Measurements from ENCODE around the gene SLC47A2. TPM values are rescaled to one million over a fixed set of nuclear protein-coding genes. Genes with fewer than 3 reads are reported as not detected.
A peak's percentile ranks its signal among the peaks of the same experiment; 100 is the strongest.

Gene SLC47A2
- total and polyA plus RNA-seq, 2 of the 13 experiments (the other 11 are each of a cell fraction or from before 2014, with no cell fraction given) = 0.04 TPM; not detected in 1

DNA sequence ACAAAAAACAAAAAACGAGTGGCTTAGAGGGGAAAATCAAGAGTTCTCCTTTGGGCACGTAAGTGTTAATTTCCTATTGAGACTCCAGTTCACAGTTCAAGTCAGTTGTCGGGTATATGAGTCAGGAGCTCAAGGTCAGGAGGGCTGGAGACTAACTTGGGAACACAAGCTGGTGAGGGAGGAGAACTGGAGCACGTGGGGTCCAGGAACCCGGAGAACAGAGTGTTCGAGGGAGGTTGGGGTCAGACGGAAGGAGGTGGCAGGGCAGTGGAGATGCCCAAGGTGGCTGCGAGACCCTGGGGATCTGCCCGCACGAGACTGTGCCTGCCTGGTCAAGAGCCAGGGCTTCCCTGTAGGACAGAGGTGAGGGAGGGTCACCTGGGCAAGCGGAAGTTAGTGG, 19.7 kb upstream of the SLC47A2 start:
- no peaks in the 10 kb centered on the region for H4K20me1 ChIP-seq (ENCODE audit: insufficient read depth, low read length)
- in situ Hi-C loops (cut with HindIII; ENCODE audit: extremely low pct_ligation_motif_present, low pct_unique_long_range_greater_than_20kb) (no loop called here), intact Hi-C loops (cut with micrococcal nuclease; ENCODE audit: unreplicated experiment) (no loop called here)
- ChIA-PET CTCF (ENCODE audit: low intra/inter-chr PET ratio, low total read pairs) (no interaction called here), POLR2A (interaction anchor here (0.8 to 4.0 kb wide), 3 partner anchors 9 to 88 kb away, joined by 3 to 21 read pairs (median 3); partner anchors contain the start of gene ALDH3A2)
- no TSS peak for BruUV-seq (replicated peaks)
- H3K36me3 ChIP-seq (replicated peaks in 1 of 2; ENCODE audit: control insufficient read depth in 1 of 2, insufficient read depth in 2 of 2, low read length in 2 of 2) = no peaks in the 10 kb centered on the region
- no peaks in the 10 kb centered on the region for H3K79me2 ChIP-seq (ENCODE audit: insufficient read depth, low read length)
- H3K27me3 ChIP-seq (ENCODE audit: control insufficient read depth in 1 of 2, insufficient read depth in 2 of 2, low read length in 2 of 2) = no peaks in the 10 kb centered on the region; a peak in 1 of 5 replicates
- 36% methylated on average over 11 of the region's 11 CpGs for WGBS (ENCODE audit: low lambda C conversion rate)
- no peak overlapping the region for H3K4me3 ChIP-seq (replicated peaks in 1 of 3; ENCODE audit: insufficient read depth in 1 of 3, low read depth in 2 of 3, low read length in 3 of 3)
- no peak overlapping the region for H3K9ac ChIP-seq (ENCODE audit: insufficient read depth, low read depth, low read length)
- no peak overlapping the region; the same call in 1 of the 2 replicates for H3K4me2 ChIP-seq (ENCODE audit: low read depth, low read length)
- FAIRE-seq (peak; percentile 56), DNase-seq (ENCODE audit: low spot score) (no peak), ATAC-seq (no peak)
- no peak overlapping the region for H2AFZ ChIP-seq (ENCODE audit: low read length)
- peaks cover 81% of the 10 kb centered on the region for H3K4me1 ChIP-seq (ENCODE audit: insufficient read depth, low read length)
- no peaks in the 10 kb centered on the region for H3K9me3 ChIP-seq (ENCODE audit: low read length)
- H3K27ac ChIP-seq (ENCODE audit: extremely low read length, insufficient read depth, low read length) = no peak overlapping the region
- peak; percentile 65; the same call in 1 of the 2 replicates for TF ChIP-seq NRL (CRISPR knock-in tag; IDR thresholded peaks at IDR 0.05; ENCODE audit: borderline replicate concordance)
- TF ChIP-seq FOSL1 (CRISPR knock-in tag; IDR thresholded peaks at IDR 0.05; ENCODE audit: borderline replicate concordance) = 0 out of 2 replicates have a peak, but pooled peaks have one; percentile 20
- TF ChIP-seq, protein P1, sequence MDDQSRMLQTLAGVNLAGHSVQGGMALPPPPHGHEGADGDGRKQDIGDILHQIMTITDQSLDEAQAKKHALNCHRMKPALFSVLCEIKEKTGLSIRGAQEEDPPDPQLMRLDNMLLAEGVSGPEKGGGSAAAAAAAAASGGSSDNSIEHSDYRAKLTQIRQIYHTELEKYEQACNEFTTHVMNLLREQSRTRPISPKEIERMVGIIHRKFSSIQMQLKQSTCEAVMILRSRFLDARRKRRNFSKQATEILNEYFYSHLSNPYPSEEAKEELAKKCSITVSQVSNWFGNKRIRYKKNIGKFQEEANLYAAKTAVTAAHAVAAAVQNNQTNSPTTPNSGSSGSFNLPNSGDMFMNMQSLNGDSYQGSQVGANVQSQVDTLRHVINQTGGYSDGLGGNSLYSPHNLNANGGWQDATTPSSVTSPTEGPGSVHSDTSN (CRISPR knock-in tag; IDR thresholded peaks at IDR 0.05; ENCODE audit: borderline replicate concordance) = no peak
- TF ChIP-seq ZNF652 (CRISPR knock-in tag; IDR thresholded peaks at IDR 0.05; ENCODE audit: borderline replicate concordance, low read depth) = peak; percentile 93
- no peak for TF ChIP-seq IRF1 (CRISPR knock-in tag; IDR thresholded peaks at IDR 0.05; ENCODE audit: low read depth)
- TF ChIP-seq GABPA (IDR thresholded peaks at IDR 0.05; ENCODE audit: low read depth, low read length) = no peak
- TF ChIP-seq GABPA (CRISPR knock-in tag; IDR thresholded peaks at IDR 0.05; ENCODE audit: low read depth) = 0 out of 2 replicates have a peak, but pooled peaks have one; percentile 32
- no peak for TF ChIP-seq RFX3 (CRISPR knock-in tag; IDR thresholded peaks at IDR 0.05)
- no peak for TF ChIP-seq ZSCAN9 (CRISPR knock-in tag; IDR thresholded peaks at IDR 0.05; ENCODE audit: borderline replicate concordance)
- TF ChIP-seq IKZF4 (CRISPR knock-in tag; IDR thresholded peaks at IDR 0.05; ENCODE audit: borderline replicate concordance, low read depth, not compliant biosample characterization) = peak; percentile 45
- no peak for TF ChIP-seq ZNF776 (CRISPR knock-in tag; IDR thresholded peaks at IDR 0.05)
- TF ChIP-seq, protein P2, sequence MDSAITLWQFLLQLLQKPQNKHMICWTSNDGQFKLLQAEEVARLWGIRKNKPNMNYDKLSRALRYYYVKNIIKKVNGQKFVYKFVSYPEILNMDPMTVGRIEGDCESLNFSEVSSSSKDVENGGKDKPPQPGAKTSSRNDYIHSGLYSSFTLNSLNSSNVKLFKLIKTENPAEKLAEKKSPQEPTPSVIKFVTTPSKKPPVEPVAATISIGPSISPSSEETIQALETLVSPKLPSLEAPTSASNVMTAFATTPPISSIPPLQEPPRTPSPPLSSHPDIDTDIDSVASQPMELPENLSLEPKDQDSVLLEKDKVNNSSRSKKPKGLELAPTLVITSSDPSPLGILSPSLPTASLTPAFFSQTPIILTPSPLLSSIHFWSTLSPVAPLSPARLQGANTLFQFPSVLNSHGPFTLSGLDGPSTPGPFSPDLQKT (CRISPR knock-in tag; IDR thresholded peaks at IDR 0.05; ENCODE audit: borderline replicate concordance) = no peak
- TF ChIP-seq ZFX (CRISPR knock-in tag; IDR thresholded peaks at IDR 0.05; ENCODE audit: low read depth) = no peak
- no peak for TF ChIP-seq ZSCAN30 (CRISPR knock-in tag; IDR thresholded peaks at IDR 0.05)
- no peak for TF ChIP-seq SOX6 (IDR thresholded peaks at IDR 0.05)
- 0 out of 2 replicates have a peak, but pooled peaks have one; percentile 11 for TF ChIP-seq SOX6 (CRISPR knock-in tag; IDR thresholded peaks at IDR 0.05)
- peak; percentile 62 for TF ChIP-seq GATAD2A (CRISPR knock-in tag; IDR thresholded peaks at IDR 0.05)
- TF ChIP-seq ZNF205 (CRISPR knock-in tag; IDR thresholded peaks at IDR 0.05) = no peak
- TF ChIP-seq KDM2A (CRISPR knock-in tag; IDR thresholded peaks at IDR 0.05; ENCODE audit: borderline replicate concordance, low read depth) = no peak
- TF ChIP-seq MAF1 (CRISPR knock-in tag; IDR thresholded peaks at IDR 0.05; ENCODE audit: borderline replicate concordance) = no peak
- no peak for TF ChIP-seq RBAK (CRISPR knock-in tag; IDR thresholded peaks at IDR 0.05)
- no peak for TF ChIP-seq NCOR1 (IDR thresholded peaks at IDR 0.05; ENCODE audit: borderline replicate concordance, low read length)
- peak; percentile 69 for TF ChIP-seq FOSL2 (CRISPR knock-in tag; IDR thresholded peaks at IDR 0.05)
- no peak for TF ChIP-seq THYN1 (CRISPR knock-in tag; IDR thresholded peaks at IDR 0.05; ENCODE audit: borderline replicate concordance, low read depth)
- TF ChIP-seq ZNF775 (CRISPR knock-in tag; IDR thresholded peaks at IDR 0.05; ENCODE audit: borderline replicate concordance) = no peak
- peak; percentile 61 for TF ChIP-seq HNF4A (CRISPR knock-in tag; IDR thresholded peaks at IDR 0.05)
